ENCODE results near the gene TAOK3.
"Not testable (repeated sequence)": the region's sequence is repeated elsewhere in the genome, so short reads cannot be mapped to it uniquely, and the experiment has no call there.

TAOK3 gene

GRCh38 chr12:118337194-118337838 lies 35.4 kb downstream of the TAOK3 start:
- no peak for DNase-seq (ENCODE audit: low read depth in 2 of 2)

DNA sequence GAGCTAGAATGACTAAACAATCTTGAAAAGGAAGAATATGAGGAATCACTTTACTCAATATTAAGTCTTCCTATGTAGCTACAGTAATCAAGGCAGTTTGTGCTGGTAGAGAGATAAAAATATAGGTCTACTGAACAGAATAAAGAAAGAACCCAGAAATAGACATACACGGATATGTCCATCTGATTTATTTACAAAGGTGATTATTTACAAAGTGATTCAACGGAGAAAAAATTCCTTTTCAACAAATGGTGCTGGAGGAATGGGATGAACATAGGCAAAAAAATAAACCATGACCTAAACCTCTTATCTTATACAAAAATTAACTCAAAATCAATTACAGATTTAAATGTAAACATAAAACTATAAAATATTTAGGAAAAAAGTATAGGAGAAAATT lies 36.6 kb downstream of the TAOK3 start:
- no peak for DNase-seq (ENCODE audit: low read depth in 2 of 2)

DNA sequence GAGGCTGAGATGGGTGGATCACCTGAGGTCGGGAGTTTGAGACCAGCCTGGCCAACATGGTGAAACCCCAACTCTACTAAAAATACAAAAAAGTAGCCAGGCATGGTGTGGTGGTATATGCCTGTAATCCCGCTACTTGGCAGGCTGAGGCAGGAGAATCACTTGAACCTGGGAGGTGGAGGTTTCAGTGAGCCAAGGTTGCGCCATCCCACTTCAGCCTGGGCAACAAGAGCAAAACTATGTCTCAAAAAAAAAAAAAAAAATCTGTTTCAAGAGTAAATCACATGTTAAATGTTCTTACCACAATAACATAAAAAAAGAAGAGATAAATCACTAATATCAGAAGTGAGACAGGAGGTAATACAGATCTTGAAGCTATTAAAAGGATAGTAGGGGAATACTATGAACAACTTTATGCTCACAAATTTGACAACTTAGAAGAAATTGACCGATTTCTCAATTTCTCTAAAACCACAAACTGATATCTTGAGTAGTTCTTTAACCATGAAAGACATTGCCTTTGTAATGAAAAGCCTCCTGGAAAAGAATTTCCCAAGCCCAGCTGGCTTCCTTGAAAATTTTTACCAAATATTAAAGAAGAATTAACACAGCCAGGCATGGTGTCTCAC lies 37.7 kb downstream of the TAOK3 start:
- no peak for DNase-seq (ENCODE audit: low read depth in 2 of 2)

DNA sequence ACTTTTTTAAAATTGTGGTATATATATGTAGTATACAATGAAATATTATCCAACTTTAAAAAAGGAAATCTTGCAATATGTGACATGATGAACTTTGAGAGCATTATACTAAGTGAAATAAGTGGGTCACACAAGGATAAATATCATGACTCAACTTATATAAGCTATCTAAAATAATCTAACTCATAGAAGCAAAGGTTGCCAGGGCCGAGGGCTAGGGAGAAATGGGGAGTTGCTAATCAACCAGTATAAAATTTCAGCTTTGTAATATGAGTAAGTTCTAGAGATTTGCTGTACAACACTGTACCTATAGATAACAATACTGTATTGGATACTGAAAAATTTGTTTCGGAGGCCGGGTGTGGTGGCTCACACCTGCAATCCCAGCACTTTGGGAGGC lies 38.5 kb downstream of the TAOK3 start:
- DNase-seq (ENCODE audit: low read depth in 2 of 2) = no peak

DNA sequence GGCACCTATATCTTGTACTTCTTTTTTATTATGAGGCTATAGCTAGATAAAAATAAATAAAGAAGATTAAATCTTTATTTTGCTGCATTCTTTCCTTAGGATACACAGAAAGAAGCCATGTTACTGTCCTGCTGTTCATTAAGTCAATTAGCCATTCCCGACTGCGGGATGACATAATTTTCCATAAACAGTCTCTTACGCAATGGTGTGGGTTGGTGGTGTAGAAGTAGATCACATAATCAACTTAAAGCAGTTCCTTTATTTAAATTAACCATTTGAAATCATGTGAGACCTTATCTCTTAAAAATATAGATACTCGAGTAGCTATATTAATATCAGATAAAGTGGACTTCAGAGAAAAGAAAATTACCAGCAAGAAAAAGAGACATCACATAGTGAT lies 40.2 kb downstream of the TAOK3 start:
- DNase-seq (ENCODE audit: low read depth in 2 of 2) = no peak

DNA sequence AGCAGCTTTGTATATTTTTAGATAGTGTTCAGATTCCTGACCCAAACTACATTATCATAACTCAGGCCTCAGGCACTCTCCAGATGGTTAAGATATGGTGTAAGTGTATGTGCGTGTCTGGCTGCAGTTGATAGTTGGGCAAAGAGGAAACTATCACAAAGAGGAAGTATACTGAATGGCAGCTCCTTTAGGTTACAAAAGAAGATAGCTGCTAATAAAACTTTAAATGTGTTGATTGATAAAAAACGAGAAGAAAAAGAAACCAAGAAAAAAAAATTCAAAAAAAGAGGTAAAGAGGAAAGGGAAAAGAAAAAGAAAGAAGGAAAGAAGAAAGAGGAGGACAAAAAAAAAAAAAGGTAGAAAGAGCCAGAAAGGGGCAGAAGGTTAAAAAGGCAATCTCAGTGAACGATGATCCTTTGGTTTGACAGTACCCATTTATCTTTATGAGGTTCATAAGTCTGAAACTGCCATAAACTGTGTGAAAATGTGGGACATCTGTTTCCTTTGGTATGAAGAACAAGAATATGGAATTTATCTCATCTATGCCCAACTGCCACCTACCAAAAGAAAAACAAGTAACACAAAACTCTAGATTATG lies 42.2 kb downstream of the TAOK3 start:
- DNase-seq (ENCODE audit: low read depth in 2 of 2) = no peak

DNA sequence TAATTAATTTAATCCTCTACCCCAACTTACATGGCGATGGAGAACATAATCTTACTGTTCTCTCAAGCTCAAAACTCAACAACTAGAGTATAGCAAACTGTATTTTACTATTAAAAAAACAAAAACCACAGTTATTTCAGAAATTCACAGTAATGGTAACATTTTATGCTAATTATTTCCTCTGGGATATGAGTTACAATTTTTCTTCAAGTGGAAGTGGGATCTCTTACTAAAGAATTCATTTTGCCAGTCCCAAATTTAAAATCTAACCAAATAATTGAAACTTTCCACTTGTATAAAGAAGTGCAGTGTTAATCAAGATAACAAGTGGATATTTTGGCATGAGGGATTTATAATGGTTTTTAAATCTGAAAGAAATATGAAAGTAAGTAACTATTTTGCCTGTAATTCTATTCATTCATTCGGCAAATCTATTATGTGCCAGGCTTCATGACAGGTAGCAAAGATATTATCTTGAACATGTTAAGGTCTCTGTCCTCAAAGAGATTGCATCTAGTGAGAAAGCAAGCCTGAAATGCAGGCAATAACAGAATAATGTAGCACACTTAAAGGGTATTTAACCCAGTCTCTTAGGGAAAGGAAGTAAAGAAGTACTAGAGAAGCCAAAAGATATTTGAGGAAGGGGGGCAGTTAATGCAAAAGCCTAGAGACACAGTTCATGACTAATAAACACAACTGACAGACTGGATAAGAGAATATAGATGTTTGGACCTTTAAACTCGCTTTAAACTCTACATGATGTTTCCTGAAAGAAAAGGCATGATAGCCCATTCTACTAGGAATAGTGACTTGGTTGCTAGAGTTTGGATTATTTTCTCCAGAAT lies 44.0 kb downstream of the TAOK3 start:
- DNase-seq (ENCODE audit: low read depth in 2 of 2) = no peak

- no peak for DNase-seq (ENCODE audit: low read depth in 2 of 2)
Measured at GRCh38 chr12:118327391-118327790, 45.3 kb downstream of the TAOK3 start.

GRCh38 chr12:118326991-118327390 lies 45.7 kb downstream of the TAOK3 start:
- DNase-seq (ENCODE audit: low read depth in 2 of 2) = no peak

DNA sequence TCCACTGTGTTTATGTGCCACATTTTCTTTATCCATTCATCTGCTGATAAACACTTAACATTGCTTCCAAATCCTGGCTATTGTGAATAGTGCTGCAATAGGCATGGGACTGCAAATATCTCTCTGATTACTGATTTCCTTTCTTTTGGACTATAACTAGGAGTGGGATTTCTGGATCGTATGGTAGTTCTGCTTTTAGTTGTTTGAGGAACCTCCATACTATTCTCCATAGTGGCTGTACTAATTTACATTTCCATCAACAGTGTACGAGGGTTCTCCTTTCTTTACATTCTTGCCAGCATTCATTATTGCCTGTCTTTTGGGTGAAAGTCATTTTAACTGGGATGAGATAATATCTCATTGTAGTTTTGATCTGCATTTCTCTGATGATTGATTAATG lies 47.6 kb downstream of the TAOK3 start:
- DNase-seq (ENCODE audit: low read depth in 2 of 2) = no peak

DNA sequence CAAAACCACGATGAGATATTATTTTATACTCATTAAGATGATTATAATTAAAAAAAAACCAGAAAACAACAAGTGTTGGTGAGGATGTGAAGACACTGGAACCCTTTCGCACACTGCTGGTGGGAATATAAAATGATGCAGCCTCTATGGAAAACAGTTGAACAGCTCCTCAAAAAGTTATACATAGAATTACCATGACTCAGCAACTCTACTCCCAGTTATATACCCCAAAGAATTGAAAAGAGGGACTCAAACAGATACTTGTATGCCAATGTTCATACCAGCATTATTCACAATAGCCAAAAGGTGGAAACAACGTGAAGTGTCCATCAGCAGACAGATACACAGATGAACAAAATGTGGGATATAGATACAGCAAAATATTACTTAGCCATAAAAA lies 53.1 kb downstream of the TAOK3 start:
- no peak for DNase-seq (ENCODE audit: low read depth in 2 of 2)

DNA sequence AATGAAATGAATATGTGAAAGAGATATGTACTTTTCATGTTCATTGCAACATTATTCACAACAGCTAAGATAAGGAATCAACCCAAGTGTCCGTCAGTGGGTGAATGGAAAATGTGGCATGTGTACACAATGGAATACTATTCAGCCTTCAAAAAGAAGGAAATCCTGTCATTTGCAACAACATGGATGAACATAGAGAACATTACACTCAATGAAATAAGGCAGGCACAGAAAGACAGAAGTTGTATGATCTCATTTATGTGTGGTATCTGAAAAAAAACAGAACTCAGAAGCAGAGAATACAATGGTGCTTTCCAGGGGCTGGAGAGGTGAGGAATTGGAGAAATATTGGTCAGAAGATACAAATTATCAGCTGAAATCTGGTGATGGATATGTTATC lies 54.0 kb downstream of the TAOK3 start:
- DNase-seq (ENCODE audit: low read depth in 2 of 2) = no peak

GRCh38 chr12:118317729-118318128 lies 55.0 kb downstream of the TAOK3 start:
- DNase-seq (ENCODE audit: low read depth in 2 of 2) = no peak

GRCh38 chr12:118315821-118316220 lies 56.9 kb downstream of the TAOK3 start:
- DNase-seq (ENCODE audit: low read depth in 2 of 2) = no peak

GRCh38 chr12:118312578-118312977 lies 60.1 kb downstream of the TAOK3 start:
- no peak for DNase-seq (ENCODE audit: low read depth in 2 of 2)

- no peak for DNase-seq (ENCODE audit: low read depth in 2 of 2)
Measured at GRCh38 chr12:118311666-118312065, 61.0 kb downstream of the TAOK3 start.

DNA sequence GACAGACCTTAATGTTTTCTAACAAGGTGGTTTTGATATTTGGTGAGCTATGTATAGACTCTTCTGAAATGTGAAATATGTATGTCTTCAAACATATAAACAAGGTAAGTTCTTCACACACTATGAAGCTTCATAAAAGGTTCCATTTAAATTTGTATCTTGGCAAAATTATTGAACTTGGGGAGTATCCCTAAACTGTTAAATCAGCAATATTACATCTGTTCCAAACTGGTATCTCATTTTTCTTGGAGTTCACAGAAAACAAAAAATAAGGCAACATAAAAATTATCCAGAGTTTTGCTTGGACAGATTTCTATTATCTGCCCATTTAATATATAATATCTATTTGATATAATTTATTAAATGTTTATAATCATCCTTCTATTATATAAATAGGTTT lies 62.4 kb downstream of the TAOK3 start:
- DNase-seq (ENCODE audit: low read depth in 2 of 2) = no peak

DNA sequence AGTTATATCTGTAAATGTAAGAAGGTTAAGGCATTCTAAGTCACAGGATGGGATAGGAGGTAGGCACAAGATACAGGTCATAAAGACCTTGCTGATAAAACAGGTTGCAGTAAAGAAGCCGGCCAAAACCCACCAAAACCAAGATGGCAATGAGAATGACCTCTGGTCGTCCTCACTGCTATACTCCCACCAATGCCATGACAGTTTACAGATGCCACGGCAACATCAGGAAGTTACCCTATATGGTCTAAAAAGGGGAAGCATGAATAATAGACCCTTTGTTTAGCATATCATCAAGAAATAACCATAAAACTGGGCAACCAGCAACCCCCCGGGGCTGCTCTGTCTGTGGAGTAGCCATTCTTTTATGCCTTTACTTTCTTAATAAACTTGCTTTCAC lies 64.7 kb downstream of the TAOK3 start:
- not testable (repeated sequence) for DNase-seq (ENCODE audit: low read depth in 2 of 2)

DNA sequence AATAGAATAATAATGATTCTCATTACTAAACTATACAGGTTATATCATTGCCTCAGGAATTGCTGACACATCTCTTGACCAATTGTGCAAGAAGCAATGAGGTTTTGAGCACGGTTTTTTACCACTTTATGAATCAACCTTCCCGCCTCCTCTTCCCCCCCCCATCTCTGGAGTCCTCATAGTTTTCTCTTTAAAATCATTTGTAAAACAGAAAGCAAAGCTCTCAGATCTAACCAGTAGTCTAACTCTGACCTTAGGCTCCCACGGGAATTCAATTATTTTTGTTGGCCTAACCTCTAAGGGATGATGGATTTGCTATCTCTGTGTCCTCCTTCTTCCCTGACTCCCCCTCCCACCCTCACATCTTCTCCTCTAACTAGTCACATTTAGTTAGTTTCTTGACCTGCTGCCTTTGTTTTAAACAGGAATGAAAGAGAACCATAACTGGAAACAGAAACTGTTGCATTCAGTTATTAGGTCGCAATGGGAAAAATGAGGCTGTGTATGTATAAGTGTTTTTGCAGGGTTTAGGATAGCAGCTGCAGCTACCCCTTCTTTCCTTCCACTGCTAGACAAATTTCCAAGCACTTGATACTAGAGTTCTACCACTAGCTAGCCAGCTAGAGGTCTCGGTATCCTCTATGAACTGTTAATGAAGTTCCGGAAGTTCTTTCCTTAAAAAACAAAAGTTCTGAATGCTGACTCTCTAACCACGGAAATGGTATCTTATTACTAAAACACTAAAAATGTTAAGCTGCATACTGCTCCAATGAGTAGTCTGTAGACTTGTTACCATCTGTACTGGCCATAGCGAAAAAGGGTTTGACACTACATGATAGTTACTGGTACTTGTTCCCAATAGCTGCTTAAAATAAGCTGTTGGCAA lies 65.4 kb downstream of the TAOK3 start:
- peak; percentile 14 to 44 for DNase-seq (ENCODE audit: low read depth in 2 of 2)

GRCh38 chr12:118304093-118304492 lies 68.6 kb downstream of the TAOK3 start:
- DNase-seq (ENCODE audit: low read depth in 2 of 2) = no peak

- DNase-seq (ENCODE audit: low read depth in 2 of 2) = no peak
Measured at GRCh38 chr12:118302053-118302452, 70.7 kb downstream of the TAOK3 start.

Data from stimulated activated CD4-positive, alpha-beta T cell treated with anti-CD3 and anti-CD28 coated beads, Interleukin-12 subunit alpha, Interleukin-12 subunit beta, amount 100 ng/mL, for 24 hours (primary cell).